GM23338 (cell line): ENCODE data around the gene ADSS1. TPM values are rescaled to one million over a fixed set of nuclear protein-coding genes. Genes with fewer than 3 reads are reported as not detected.

Experiments used
- ATAC-seq: fragments of 200-7000 bp; cut with Tn5 transposase; 3 replicates; pipeline ENCODE4 v1.9.1; 2020
- DNase-seq: peaks from one replicate; pipeline ENCODE4 v3.0.0-alpha.2; 2015; ENCODE audit warnings: low spot score
- H2AFZ ChIP-seq: fragments of 200-600 bp; sonication (generic); 2 replicates; pipeline ENCODE4 v1.8.0; 2016; ENCODE audit warnings: antibody characterized with exemption, mild to moderate bottlenecking, moderate library complexity
- H3F3A ChIP-seq: fragments of 200-600 bp; sonication (generic); replicated peaks from 2 replicates; pipeline ENCODE4 v1.8.0; 2017; ENCODE audit warnings: antibody characterized with exemption, mixed run types, low read depth
- H3K27ac ChIP-seq: fragments of 200-600 bp; sonication (generic); 2 replicates; pipeline ENCODE4 v1.6.1; 2016; ENCODE audit warnings: low read depth
- H3K27me3 ChIP-seq: fragments of 200-600 bp; sonication (generic); 2 replicates; pipeline ENCODE4 v1.8.0; 2016; ENCODE audit warnings: mild to moderate bottlenecking, mixed run types, moderate library complexity; ENCODE audit not compliant: insufficient read depth
- H3K36me3 ChIP-seq: fragments of 200-600 bp; sonication (generic); 2 replicates; pipeline ENCODE4 v1.8.0; 2016; ENCODE audit warnings: mild to moderate bottlenecking; ENCODE audit not compliant: insufficient read depth
- H3K4me1 ChIP-seq: fragments of 200-600 bp; sonication (generic); 2 replicates; pipeline ENCODE4 v1.8.0; 2016; ENCODE audit warnings: mild to moderate bottlenecking, moderate library complexity; ENCODE audit not compliant: insufficient read depth
- H3K4me2 ChIP-seq: fragments of 200-600 bp; sonication (generic); 2 replicates; pipeline ENCODE4 v1.7.1; 2017; ENCODE audit warnings: mixed run types
- H3K4me3 ChIP-seq: fragments of 200-600 bp; sonication (generic); 2 replicates; pipeline ENCODE4 v1.6.1; 2016; ENCODE audit warnings: mixed run types
- H3K79me2 ChIP-seq: fragments of 200-600 bp; sonication (generic); replicated peaks from 2 replicates; pipeline ENCODE4 v1.8.0; 2017; ENCODE audit warnings: mild to moderate bottlenecking; ENCODE audit not compliant: insufficient read depth
- H3K9me2 ChIP-seq: fragments of 200-600 bp; sonication (generic); 2 replicates; pipeline ENCODE4 v1.8.0; 2017; ENCODE audit not compliant: insufficient read depth
- H4K20me1 ChIP-seq: fragments of 200-600 bp; sonication (generic); replicated peaks from 2 replicates; pipeline ENCODE4 v1.8.0; 2017; ENCODE audit warnings: mild to moderate bottlenecking; ENCODE audit not compliant: insufficient read depth
- H3K27ac Mint-ChIP-seq: 2 replicates; pipeline ENCODE4 v1.8.0; 2020; ENCODE audit warnings: inconsistent platforms, mild to moderate bottlenecking, moderate library complexity, mixed read lengths
- H3K27me3 Mint-ChIP-seq: 3 replicates; pipeline ENCODE4 v1.8.0; 2022; ENCODE audit warnings: low read depth, mild to moderate bottlenecking, moderate library complexity, mixed read lengths, inconsistent platforms; ENCODE audit not compliant: insufficient read depth, poor library complexity
- H3K36me3 Mint-ChIP-seq: 3 replicates; pipeline ENCODE4 v1.8.0; 2021; ENCODE audit warnings: low read depth, mild to moderate bottlenecking, inconsistent platforms, moderate library complexity, mixed read lengths
- H3K4me1 Mint-ChIP-seq: 3 replicates; pipeline ENCODE4 v1.8.0; 2020; ENCODE audit warnings: mild to moderate bottlenecking, inconsistent platforms, mixed read lengths
- H3K4me3 Mint-ChIP-seq: 3 replicates; pipeline ENCODE4 v1.8.0; 2021; ENCODE audit warnings: moderate library complexity, mild to moderate bottlenecking, inconsistent platforms, mixed read lengths
- H3K9me3 Mint-ChIP-seq: 3 replicates; pipeline ENCODE4 v1.8.0; 2020; ENCODE audit warnings: moderate library complexity, mild to moderate bottlenecking, inconsistent platforms, mixed read lengths
- CREB1 ChIP-seq: fragments of 250-450 bp; sonication (Bioruptor Pico); IDR thresholded peaks from 2 replicates; pipeline ENCODE4 v1.5.0; 2020; ENCODE audit warnings: low read depth, mild to moderate bottlenecking, moderate library complexity
- CTCF ChIP-seq, 2 experiments: fragments of 200-600 bp in 1 of 2; sonication (generic) in 1 of 2; conservative IDR thresholded peaks; 2 replicates each; pipeline versions ENCODE4 v1.5.1 to v1.6.1; 2016 to 2017; ENCODE audit warnings: antibody characterized with exemption in 2 of 2, low read depth in 2 of 2, mild to moderate bottlenecking in 2 of 2, moderate library complexity in 1 of 2
- ETS1 ChIP-seq: IDR thresholded peaks from 2 replicates; pipeline ENCODE4 v1.6.1; 2016; ENCODE audit warnings: antibody characterized with exemption
- EZH2 ChIP-seq: fragments of 200-600 bp; sonication (generic); IDR thresholded peaks from one replicate; pipeline ENCODE4 v1.8.0; 2017; ENCODE audit warnings: antibody characterized with exemption, mild to moderate bottlenecking, low read depth; ENCODE audit not compliant: unreplicated experiment
- EZH2phosphoT487 ChIP-seq: fragments of 200-600 bp; sonication (generic); IDR thresholded peaks from one replicate; pipeline ENCODE4 v1.8.1; 2018; ENCODE audit warnings: antibody characterized with exemption; ENCODE audit not compliant: unreplicated experiment
- JUNB ChIP-seq: IDR thresholded peaks from one replicate; pipeline ENCODE4 v1.6.1; 2016; ENCODE audit warnings: antibody characterized with exemption; ENCODE audit not compliant: unreplicated experiment
- NANOG ChIP-seq: IDR thresholded peaks from 2 replicates; pipeline ENCODE4 v1.6.1; 2016; ENCODE audit warnings: antibody characterized with exemption, borderline replicate concordance
- POLR2AphosphoS5 ChIP-seq: IDR thresholded peaks from 2 replicates; pipeline ENCODE4 v1.6.1; 2016; ENCODE audit warnings: antibody characterized with exemption, low read depth
- REST ChIP-seq: IDR thresholded peaks from one replicate; pipeline ENCODE4 v1.6.1; 2018; ENCODE audit warnings: antibody characterized with exemption; ENCODE audit not compliant: unreplicated experiment
- STAT1 ChIP-seq: IDR thresholded peaks from one replicate; pipeline ENCODE4 v1.6.1; 2016; ENCODE audit warnings: antibody characterized with exemption; ENCODE audit not compliant: unreplicated experiment
- ZNF114 ChIP-seq: fragments of 250-450 bp; sonication (Bioruptor Pico); IDR thresholded peaks from 2 replicates; pipeline ENCODE4 v1.5.0; 2020; ENCODE audit warnings: mild to moderate bottlenecking, moderate library complexity
- ZNF331 ChIP-seq: fragments of 250-450 bp; sonication (Bioruptor Pico); IDR thresholded peaks from 2 replicates; pipeline ENCODE4 v1.5.0; 2020; ENCODE audit warnings: low read depth, mild to moderate bottlenecking, moderate library complexity
- ZNF462 ChIP-seq: fragments of 250-450 bp; sonication (Bioruptor Pico); IDR thresholded peaks from 2 replicates; pipeline ENCODE4 v1.5.0; 2020; ENCODE audit warnings: mild to moderate bottlenecking, moderate library complexity
- polyA plus RNA-seq: library from polyadenylated mRNA; unstranded; fragments of >200 nt; fragmentation: Nextera tagmentation; extraction: Ambion mirVana; gene quantifications from 2 replicates; pipeline ENCODE4 v1.2.1, GENCODE V29; 2016
- total RNA-seq: library from RNA; depleted of rRNA; stranded (reverse); fragments of >200 nt; shearing (Covaris generic); gene quantifications from 2 replicates; pipeline ENCODE4 v1.2.3, GENCODE V29; 2014

ADSS1 gene
- total and polyA plus RNA-seq, 2 experiments from 2014 or later = 9.5 to 11.6 TPM

GRCh38 chr14:104702673-104703072 is 21.4 kb upstream of the ADSS1 start:
- Mint-ChIP-seq H3K27ac (no peak overlapping the region), H3K4me1 (peaks cover 15% of the 10 kb centered on the region), H3K27me3 (peaks cover 9% of the 10 kb centered on the region), H3K36me3 (peaks cover 33% of the 10 kb centered on the region), H3K9me3 (peaks cover 19% of the 10 kb centered on the region), H3K4me3 (no peak overlapping the region)
- no peak for TF ChIP-seq NANOG
- TF ChIP-seq ZNF462 = no peak
- no peak for TF ChIP-seq ETS1
- TF ChIP-seq CTCF (conservative IDR thresholded peaks at IDR 0.05; ENCODE audit: low read depth in 2 of 2) = no peak
- no peak for TF ChIP-seq STAT1
- TF ChIP-seq EZH2 = no peak
- TF ChIP-seq ZNF331 (CRISPR knock-in tag) = no peak
- no peak for TF ChIP-seq ZNF114 (CRISPR knock-in tag)
- no peak for TF ChIP-seq POLR2AphosphoS5
- TF ChIP-seq REST = no peak
- no peak for TF ChIP-seq CREB1
- no peak for TF ChIP-seq EZH2phosphoT487
- no peak for TF ChIP-seq JUNB
- H4K20me1 ChIP-seq = no peaks in the 10 kb centered on the region; the same call in 1 of the 2 replicates
- peaks cover 11% of the 10 kb centered on the region; the same call in 1 of the 2 replicates for H3K4me1 ChIP-seq
- no peak overlapping the region for H3K4me2 ChIP-seq
- ATAC-seq (no peak), DNase-seq (no peak)
- H3K27ac ChIP-seq = no peak overlapping the region
- H3K9me2 ChIP-seq = no peaks in the 10 kb centered on the region
- no peaks in the 10 kb centered on the region for H3K27me3 ChIP-seq
- no peak overlapping the region for H2AFZ ChIP-seq
- peaks cover 12% of the 10 kb centered on the region; the same call in 1 of the 2 replicates for H3K36me3 ChIP-seq
- no peak overlapping the region for H3K4me3 ChIP-seq
- H3F3A ChIP-seq = 0 out of 2 replicates have a peak, but pooled peaks cover 2% of the 10 kb centered on the region
- H3K79me2 ChIP-seq = no peaks in the 10 kb centered on the region
